Transverse colon (tissue), 4 donors: Measurements from ENCODE around the gene RCSD1. TPM values are rescaled to one million over a fixed set of nuclear protein-coding genes. Genes with fewer than 3 reads are reported as not detected.

Experiments
- DNase-seq: peaks from one replicate; pipeline ENCODE4 v3.0.0-alpha.2; 2019
- H3K27ac ChIP-seq, 4 donors: fragments of 200-600 bp; sonication (generic); 2 replicates each; pipeline ENCODE4 v1.5.1; 2016 to 2018; ENCODE audit warnings: inconsistent platforms in 4 of 4
- H3K27me3 ChIP-seq: fragments of 200-600 bp; sonication (generic); 2 replicates; pipeline ENCODE4 v1.5.1; 2017; ENCODE audit warnings: inconsistent platforms
- H3K36me3 ChIP-seq, 4 donors: fragments of 200-600 bp; sonication (generic); 2 replicates each; pipeline ENCODE4 v1.5.1; 2017 to 2019; ENCODE audit warnings: inconsistent platforms in 4 of 4
- H3K4me1 ChIP-seq, 4 donors: fragments of 200-600 bp; sonication (generic); 2 replicates each; pipeline ENCODE4 v1.5.1; 2017 to 2020; ENCODE audit warnings: inconsistent platforms in 4 of 4
- H3K4me3 ChIP-seq, 4 donors: fragments of 200-600 bp; sonication (generic); 1 replicate in 1 of 4; 2 replicates in 3 of 4; pipeline versions ENCODE4 v1.5.1 to v1.6.1; 2017 to 2019; ENCODE audit warnings: inconsistent platforms in 4 of 4
- H3K9me3 ChIP-seq, 2 donors: fragments of 200-600 bp; sonication (generic); 2 replicates each; pipeline ENCODE4 v1.5.1; 2017 to 2019; ENCODE audit warnings: inconsistent platforms in 2 of 2
- EP300 ChIP-seq: sonication (generic); formaldehyde crosslinking; IDR thresholded peaks from one replicate; pipeline ENCODE4 v1.6.1; 2017; ENCODE audit warnings: antibody characterized with exemption, low read depth
- POLR2A ChIP-seq: fragments of 450-650 bp; IDR thresholded peaks from one replicate; pipeline ENCODE4 v1.6.1; 2016; ENCODE audit warnings: antibody characterized with exemption, mild to moderate bottlenecking, moderate library complexity
- POLR2AphosphoS5 ChIP-seq, 3 donors: sonication (generic); formaldehyde crosslinking; IDR thresholded peaks; one replicate each; pipeline ENCODE4 v1.6.1; 2016; ENCODE audit warnings: antibody characterized with exemption in 3 of 3
- WGBS, 2 donors: methylation state at CpG; one replicate each; pipeline ENCODE4 v1.1.5; 2018; ENCODE audit warnings: low coverage in 1 of 2; 5-methylcytosine and 5-hydroxymethylcytosine counted together
- in situ Hi-C, 4 donors: fragments of 200-750 bp; cut with MboI; loops; one replicate each; pipeline versions ENCODE4 v1.15.0 to v1.15.1; 2017; ENCODE audit warnings: low sequenced_read_pairs in 3 of 4, low pct_ligation_motif_present in 1 of 4, low pct_unique_long_range_greater_than_20kb in 1 of 4
- intact Hi-C: fragments of 100-400 bp; cut with DNase I; formaldehyde crosslinking; loops from one replicate; pipeline ENCODE4 v1.15.1; 2023; ENCODE audit warnings: low total_unique reads
- total RNA-seq, 4 donors: library from RNA; depleted of rRNA; stranded (reverse); fragments of >200 nt; gene quantifications; one replicate each; pipeline ENCODE4 v1.1.0, GENCODE V29; 2016
- TF ChIP-seq, protein P1 (sequence below), 5 experiments: fragments of 200-600 bp in 3 of 5; fragments of 450-650 bp in 2 of 5; sonication (generic) in 3 of 5; IDR thresholded peaks; 1 replicate in 2 of 5; 2 replicates in 3 of 5; pipeline ENCODE4 v1.5.1; 2016 to 2017; ENCODE audit warnings: antibody characterized with exemption in 5 of 5, inconsistent platforms in 3 of 5, mild to moderate bottlenecking in 2 of 5, moderate library complexity in 1 of 5

The RCSD1 gene
- total RNA-seq, 4 donors from 2014 or later = 6.0 to 29.2 (median 15.9) TPM

DNA sequence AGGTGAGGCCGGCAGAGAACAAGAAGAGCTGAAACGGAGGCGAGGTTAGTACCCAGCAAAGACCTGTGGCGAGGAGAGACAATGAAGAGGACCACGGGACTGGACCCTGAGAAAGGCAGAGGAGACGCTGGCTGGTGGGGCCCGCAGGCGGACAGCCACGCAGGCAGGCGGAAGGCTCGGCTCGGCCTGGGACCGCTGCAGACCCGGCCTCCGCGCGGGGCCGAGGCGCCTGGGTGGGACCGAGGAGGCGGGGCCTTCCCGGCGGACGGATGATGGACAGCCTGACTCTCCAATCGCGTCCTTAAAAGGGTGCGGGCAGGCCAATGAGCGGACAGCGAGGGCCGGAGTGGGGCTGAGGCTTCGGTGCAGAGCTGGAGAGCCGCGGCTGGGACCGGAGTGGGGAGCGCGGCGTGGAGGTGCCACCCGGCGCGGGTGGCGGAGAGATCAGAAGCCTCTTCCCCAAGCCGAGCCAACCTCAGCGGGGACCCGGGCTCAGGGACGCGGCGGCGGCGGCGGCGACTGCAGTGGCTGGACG, 91.7 kb downstream of the RCSD1 start, which contains the start of gene MPZL1:
TSS of gene MPZL1 (plus strand) at position 366 of the 535 bp plus-strand sequence. CDS start 170 bp downstream, outside the sequence.
- 0 to 1% methylated on average over 4 to 47 of the region's 52 CpGs for WGBS, 2 donors
- Histone ChIP-seq H3K36me3 (no peaks in the 10 kb centered on the region), H3K4me1 (peaks cover 13 to 53% (median 33%) of the 10 kb centered on the region in 4 donors), H3K27me3 (no peaks in the 10 kb centered on the region), H3K4me3 (peak within 1 kb of the TSS; percentile 88 to 100 (median 98)), H3K9me3 (no peaks in the 10 kb centered on the region), H3K27ac (peak within 1 kb of the TSS; percentile 92 to 98 (median 94))
- in situ Hi-C loops = loop anchor here in 3 of 4 donors (10.0 to 25.0 kb wide), 3 partner anchors 93 to 216 kb away; partner anchors contain the start of genes DCAF6 (in 3 of the 3) and MPC2 (in 3 of the 3)
- DNase-seq = peak; percentile 98
- intact Hi-C loops = loop anchor here (2.0 kb wide), 1 partner anchor 215 kb away; the partner anchor contains the start of genes DCAF6 and MPC2
- TF ChIP-seq, protein P1, sequence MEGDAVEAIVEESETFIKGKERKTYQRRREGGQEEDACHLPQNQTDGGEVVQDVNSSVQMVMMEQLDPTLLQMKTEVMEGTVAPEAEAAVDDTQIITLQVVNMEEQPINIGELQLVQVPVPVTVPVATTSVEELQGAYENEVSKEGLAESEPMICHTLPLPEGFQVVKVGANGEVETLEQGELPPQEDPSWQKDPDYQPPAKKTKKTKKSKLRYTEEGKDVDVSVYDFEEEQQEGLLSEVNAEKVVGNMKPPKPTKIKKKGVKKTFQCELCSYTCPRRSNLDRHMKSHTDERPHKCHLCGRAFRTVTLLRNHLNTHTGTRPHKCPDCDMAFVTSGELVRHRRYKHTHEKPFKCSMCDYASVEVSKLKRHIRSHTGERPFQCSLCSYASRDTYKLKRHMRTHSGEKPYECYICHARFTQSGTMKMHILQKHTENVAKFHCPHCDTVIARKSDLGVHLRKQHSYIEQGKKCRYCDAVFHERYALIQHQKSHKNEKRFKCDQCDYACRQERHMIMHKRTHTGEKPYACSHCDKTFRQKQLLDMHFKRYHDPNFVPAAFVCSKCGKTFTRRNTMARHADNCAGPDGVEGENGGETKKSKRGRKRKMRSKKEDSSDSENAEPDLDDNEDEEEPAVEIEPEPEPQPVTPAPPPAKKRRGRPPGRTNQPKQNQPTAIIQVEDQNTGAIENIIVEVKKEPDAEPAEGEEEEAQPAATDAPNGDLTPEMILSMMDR (IDR thresholded peaks at IDR 0.05) = no peak
- TF ChIP-seq POLR2A (peak; percentile 77), EP300 (no peak), POLR2AphosphoS5 (IDR thresholded peaks at IDR 0.05) (peak; percentile 81 to 93 (median 90))

DNA sequence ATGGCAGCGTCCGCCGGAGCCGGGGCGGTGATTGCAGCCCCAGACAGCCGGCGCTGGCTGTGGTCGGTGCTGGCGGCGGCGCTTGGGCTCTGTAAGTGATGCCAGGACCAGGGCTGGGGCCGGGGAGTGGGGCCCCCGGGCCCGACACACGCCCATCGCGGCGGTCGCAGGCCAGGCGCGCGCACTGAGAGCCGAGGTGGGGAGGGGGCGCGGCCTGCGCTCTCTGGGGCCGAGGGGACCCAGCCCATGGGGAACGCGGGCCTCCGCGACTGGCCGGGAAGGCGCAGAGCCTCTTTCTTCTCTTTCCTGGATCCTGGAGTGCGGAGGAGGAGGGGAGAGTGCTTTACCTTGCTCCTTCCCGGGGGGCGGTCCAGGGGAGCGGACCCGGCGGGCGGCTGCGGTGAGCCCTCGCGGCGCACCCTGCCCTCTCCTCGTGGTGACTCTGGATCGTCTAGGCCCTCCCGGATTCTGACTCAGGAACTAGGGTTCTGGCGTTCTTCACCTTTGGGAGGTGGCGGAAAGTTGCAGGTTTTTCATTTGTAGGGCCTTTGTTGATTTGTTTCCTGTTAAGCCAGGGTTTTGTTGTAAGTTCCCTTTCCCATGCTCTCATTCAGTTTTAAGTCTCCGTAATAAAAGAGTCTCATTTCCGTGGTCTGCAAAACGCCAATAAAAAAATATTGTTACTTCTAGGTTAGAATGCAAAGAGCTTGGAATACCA, 92.3 kb downstream of the RCSD1 start:
- in situ Hi-C loops = loop anchor here in 3 of 4 donors (10.0 to 25.0 kb wide), 3 partner anchors 92 to 215 kb away; partner anchors contain the start of genes DCAF6 (in 3 of the 3) and MPC2 (in 3 of the 3)
- TF ChIP-seq, protein P1 (IDR thresholded peaks at IDR 0.05) = peak in 1 of 5 experiments; percentile 8
- no peak for TF ChIP-seq POLR2A
- no peak for TF ChIP-seq POLR2AphosphoS5 (IDR thresholded peaks at IDR 0.05)
- no peak for TF ChIP-seq EP300
- peak overlapping the region; percentile 88 to 100 (median 98) for H3K4me3 ChIP-seq
- peak; percentile 59 for DNase-seq
- intact Hi-C loops = no loop called here
- no peaks in the 10 kb centered on the region for H3K9me3 ChIP-seq
- peak overlapping the region; percentile 92 to 98 (median 94) for H3K27ac ChIP-seq
- H3K27me3 ChIP-seq = no peaks in the 10 kb centered on the region
- no peaks in the 10 kb centered on the region for H3K36me3 ChIP-seq
- H3K4me1 ChIP-seq = peaks cover 13 to 54% (median 31%) of the 10 kb centered on the region in 4 donors
- 1 to 10% methylated on average over 2 to 34 of the region's 52 CpGs for whole genome bisulfite sequencing, 2 donors

DNA sequence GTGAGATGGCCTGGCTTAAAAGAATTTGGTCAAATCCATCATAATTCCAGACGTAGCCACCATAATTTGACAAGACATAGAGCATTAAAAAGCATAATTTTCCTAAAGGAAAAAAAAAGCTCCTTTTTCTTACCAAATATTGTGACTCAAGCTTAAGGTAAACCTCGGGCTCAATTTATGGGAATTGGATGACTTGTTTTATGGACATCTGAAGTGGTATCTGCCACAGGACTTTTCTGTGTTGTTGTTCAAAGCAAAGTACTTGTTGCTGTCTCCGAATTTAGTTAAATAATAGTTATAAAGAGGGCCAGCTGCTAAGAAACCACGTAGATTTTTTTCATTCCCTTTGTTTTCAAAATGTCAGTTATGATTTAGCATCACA, 92.8 kb downstream of the RCSD1 start:
- Histone ChIP-seq H3K4me3 (peak overlapping the region; percentile 88 to 100 (median 98)), H3K27ac (peak overlapping the region; percentile 92 to 98 (median 94)), H3K27me3 (no peaks in the 10 kb centered on the region), H3K36me3 (no peaks in the 10 kb centered on the region), H3K4me1 (peaks cover 13 to 54% (median 31%) of the 10 kb centered on the region in 4 donors), H3K9me3 (no peaks in the 10 kb centered on the region)
- intact Hi-C loops (no loop called here), in situ Hi-C loops (loop anchor here in 3 of 4 donors (10.0 to 25.0 kb wide), 3 partner anchors 92 to 214 kb away; partner anchors contain the start of genes DCAF6 (in 3 of the 3) and MPC2 (in 3 of the 3))
- TF ChIP-seq EP300 = no peak
- no peak for TF ChIP-seq POLR2AphosphoS5 (IDR thresholded peaks at IDR 0.05)
- DNase-seq = no peak
- WGBS, 2 donors = 11 to 12% methylated on average over 4 of the region's 4 CpGs

DNA sequence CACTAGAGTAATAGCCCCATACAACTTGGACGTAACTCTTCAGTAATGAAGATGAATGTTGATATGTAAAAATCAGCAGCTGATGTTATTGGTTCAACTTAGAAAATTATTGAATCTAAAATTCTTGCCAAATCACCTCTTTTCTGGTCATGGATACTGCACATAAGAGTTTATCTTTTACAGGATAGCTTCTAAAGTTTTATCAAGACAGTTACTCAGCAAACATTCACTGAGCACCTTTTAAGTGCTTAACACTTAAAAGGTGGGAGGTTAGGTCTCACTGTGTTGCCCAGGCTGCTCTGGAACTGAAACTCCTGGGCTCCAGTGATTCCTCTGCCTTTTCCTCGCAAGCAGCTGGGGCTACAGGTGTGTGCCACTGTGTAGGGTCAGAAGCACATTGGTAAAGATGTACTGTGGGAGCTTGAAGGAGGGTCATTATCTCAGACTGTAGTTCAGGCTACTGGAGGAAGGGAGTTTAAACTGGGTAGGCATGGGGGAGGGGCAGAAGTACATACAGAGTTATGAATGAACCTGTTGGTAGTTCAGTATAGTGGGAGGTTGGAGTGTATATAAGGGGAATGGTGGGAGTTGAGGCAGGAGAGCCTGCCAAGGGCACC, 93.8 kb downstream of the RCSD1 start:
- intact Hi-C loops = no loop called here
- 53% methylated on average over 2 of the region's 2 CpGs; no CpG with 5 or more reads in 1 of the 2 donors for WGBS, 2 donors
- TF ChIP-seq POLR2A (no peak), EP300 (no peak), POLR2AphosphoS5 (IDR thresholded peaks at IDR 0.05) (no peak)
- TF ChIP-seq, protein P1 (IDR thresholded peaks at IDR 0.05) = no peak
- Histone ChIP-seq H3K27me3 (no peaks in the 10 kb centered on the region), H3K4me1 (peaks cover 13 to 58% (median 33%) of the 10 kb centered on the region in 4 donors), H3K4me3 (peak overlapping the region in 1 of 4 donors; percentile 88), H3K36me3 (no peaks in the 10 kb centered on the region), H3K9me3 (no peaks in the 10 kb centered on the region), H3K27ac (peak overlapping the region in 2 of 4 donors; percentile 92 to 96)
- no peak for DNase-seq
- in situ Hi-C loops = loop anchor here in 3 of 4 donors (10.0 to 25.0 kb wide), 3 partner anchors 91 to 213 kb away; partner anchors contain the start of genes DCAF6 (in 3 of the 3) and MPC2 (in 3 of the 3)
